ENCODE measurements around the gene WDR41.

GRCh38 chr5:77390221-77390620, 101.9 kb downstream of the WDR41 start:
- TF ChIP-seq, protein P1, sequence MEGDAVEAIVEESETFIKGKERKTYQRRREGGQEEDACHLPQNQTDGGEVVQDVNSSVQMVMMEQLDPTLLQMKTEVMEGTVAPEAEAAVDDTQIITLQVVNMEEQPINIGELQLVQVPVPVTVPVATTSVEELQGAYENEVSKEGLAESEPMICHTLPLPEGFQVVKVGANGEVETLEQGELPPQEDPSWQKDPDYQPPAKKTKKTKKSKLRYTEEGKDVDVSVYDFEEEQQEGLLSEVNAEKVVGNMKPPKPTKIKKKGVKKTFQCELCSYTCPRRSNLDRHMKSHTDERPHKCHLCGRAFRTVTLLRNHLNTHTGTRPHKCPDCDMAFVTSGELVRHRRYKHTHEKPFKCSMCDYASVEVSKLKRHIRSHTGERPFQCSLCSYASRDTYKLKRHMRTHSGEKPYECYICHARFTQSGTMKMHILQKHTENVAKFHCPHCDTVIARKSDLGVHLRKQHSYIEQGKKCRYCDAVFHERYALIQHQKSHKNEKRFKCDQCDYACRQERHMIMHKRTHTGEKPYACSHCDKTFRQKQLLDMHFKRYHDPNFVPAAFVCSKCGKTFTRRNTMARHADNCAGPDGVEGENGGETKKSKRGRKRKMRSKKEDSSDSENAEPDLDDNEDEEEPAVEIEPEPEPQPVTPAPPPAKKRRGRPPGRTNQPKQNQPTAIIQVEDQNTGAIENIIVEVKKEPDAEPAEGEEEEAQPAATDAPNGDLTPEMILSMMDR (IDR thresholded peaks at IDR 0.05; ENCODE audit: insufficient read depth, low read length) = no peak
- TF ChIP-seq POLR2AphosphoS5 (IDR thresholded peaks at IDR 0.05; ENCODE audit: low read depth) = no peak
